Measurements from ENCODE around the gene RC3H1. TPM values are rescaled to one million over a fixed set of nuclear protein-coding genes. Genes with fewer than 3 reads are reported as not detected.

RC3H1 gene
- total and polyA plus RNA-seq, 9 of the 15 experiments (the other 6 are each of a cell fraction or from before 2014, with no cell fraction given) = 2.4 to 31.7 (median 12.4) TPM

DNA sequence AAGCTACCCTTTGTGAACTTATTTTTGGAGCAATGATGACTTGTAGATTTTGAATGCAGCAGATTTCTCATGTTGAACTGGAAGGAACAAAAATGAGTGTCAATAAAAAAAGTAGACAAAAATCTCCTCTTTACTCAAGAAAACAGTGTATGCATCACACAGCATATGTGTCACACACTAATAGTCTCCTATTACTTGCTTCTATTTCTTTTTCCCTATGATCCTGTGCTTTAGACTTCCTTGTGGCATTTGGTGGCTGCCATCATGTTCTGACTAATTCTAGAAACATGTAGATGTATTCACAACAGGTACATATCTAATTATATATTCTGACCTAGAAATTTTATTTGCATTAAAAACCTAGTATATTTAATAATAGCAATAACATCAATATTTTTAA lies 14.3 kb downstream of the RC3H1 start (continued):
- TF ChIP-seq KDM4B (IDR thresholded peaks at IDR 0.05; ENCODE audit: borderline replicate concordance in 2 of 2, low read depth in 1 of 2) = no peak
- no peak for TF ChIP-seq TEAD4 (IDR thresholded peaks at IDR 0.05; ENCODE audit: low read length)
- no peak for TF ChIP-seq TEAD4 (CRISPR knock-in tag; IDR thresholded peaks at IDR 0.05; ENCODE audit: borderline replicate concordance)
- TF ChIP-seq, protein P1, sequence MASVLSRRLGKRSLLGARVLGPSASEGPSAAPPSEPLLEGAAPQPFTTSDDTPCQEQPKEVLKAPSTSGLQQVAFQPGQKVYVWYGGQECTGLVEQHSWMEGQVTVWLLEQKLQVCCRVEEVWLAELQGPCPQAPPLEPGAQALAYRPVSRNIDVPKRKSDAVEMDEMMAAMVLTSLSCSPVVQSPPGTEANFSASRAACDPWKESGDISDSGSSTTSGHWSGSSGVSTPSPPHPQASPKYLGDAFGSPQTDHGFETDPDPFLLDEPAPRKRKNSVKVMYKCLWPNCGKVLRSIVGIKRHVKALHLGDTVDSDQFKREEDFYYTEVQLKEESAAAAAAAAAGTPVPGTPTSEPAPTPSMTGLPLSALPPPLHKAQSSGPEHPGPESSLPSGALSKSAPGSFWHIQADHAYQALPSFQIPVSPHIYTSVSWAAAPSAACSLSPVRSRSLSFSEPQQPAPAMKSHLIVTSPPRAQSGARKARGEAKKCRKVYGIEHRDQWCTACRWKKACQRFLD (CRISPR knock-in tag; IDR thresholded peaks at IDR 0.05) = no peak
- TF ChIP-seq, protein P2, sequence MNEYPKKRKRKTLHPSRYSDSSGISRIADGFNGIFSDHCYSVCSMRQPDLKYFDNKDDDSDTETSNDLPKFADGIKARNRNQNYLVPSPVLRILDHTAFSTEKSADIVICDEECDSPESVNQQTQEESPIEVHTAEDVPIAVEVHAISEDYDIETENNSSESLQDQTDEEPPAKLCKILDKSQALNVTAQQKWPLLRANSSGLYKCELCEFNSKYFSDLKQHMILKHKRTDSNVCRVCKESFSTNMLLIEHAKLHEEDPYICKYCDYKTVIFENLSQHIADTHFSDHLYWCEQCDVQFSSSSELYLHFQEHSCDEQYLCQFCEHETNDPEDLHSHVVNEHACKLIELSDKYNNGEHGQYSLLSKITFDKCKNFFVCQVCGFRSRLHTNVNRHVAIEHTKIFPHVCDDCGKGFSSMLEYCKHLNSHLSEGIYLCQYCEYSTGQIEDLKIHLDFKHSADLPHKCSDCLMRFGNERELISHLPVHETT (CRISPR knock-in tag; conservative IDR thresholded peaks at IDR 0.05 in 1 of 2, IDR thresholded peaks at IDR 0.05 in 1 of 2) = no peak

DNA sequence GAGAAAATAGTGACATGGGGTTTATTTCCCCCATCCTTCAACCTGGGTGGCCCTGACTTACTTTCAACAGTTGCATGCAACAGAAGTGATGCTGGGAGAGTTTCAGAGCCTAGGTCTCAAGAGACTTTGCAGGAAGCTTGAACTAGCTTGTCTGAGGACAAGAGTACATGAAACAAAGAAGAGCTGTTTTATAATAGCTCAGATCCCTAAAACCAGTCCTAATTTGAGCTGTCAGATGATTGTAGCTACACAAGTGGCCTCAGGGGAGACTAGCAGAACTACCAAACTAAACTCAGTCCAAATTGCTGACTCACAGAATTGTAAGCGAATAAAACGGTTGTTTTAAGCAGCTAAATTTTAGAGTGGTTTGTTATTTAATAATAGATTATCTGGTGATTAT lies 17.1 kb downstream of the RC3H1 start:
- Histone ChIP-seq H3K4me2 (ENCODE audit: insufficient read depth, low read length) (no peak overlapping the region), H3K27ac (ENCODE audit: extremely low read depth, low read depth, low read length) (no peak overlapping the region), H3K4me1 (replicated peaks in 1 of 2; ENCODE audit: control insufficient read depth in 2 of 2, insufficient read depth in 2 of 2, low read length in 2 of 2) (peaks cover 3% of the 10 kb centered on the region in 2 experiments; a peak in 3 of 5 replicates), H3K9ac (ENCODE audit: insufficient read depth in 1 of 2, low read depth in 2 of 2, low read length in 2 of 2) (no peak overlapping the region), H3K4me3 (no peak overlapping the region), H3K9me3 (replicated peaks; ENCODE audit: control insufficient read depth, insufficient read depth, low read depth, low read length) (no peaks in the 10 kb centered on the region), H2AFZ (ENCODE audit: low read depth, low read length) (no peak overlapping the region), H3K36me3 (ENCODE audit: control insufficient read depth, insufficient read depth, low read length) (peaks cover 21% of the 10 kb centered on the region; the same call in 2 of the 3 replicates), H3K9me1 (ENCODE audit: control insufficient read depth, insufficient read depth, low read length) (no peaks in the 10 kb centered on the region), H3K27me3 (ENCODE audit: control insufficient read depth in 2 of 2, insufficient read depth in 2 of 2, low read length in 2 of 2) (no peaks in the 10 kb centered on the region), H4K20me1 (replicated peaks; ENCODE audit: control insufficient read depth, insufficient read depth, low read length) (no peaks in the 10 kb centered on the region; the same call in 1 of the 2 replicates), H3K79me2 (ENCODE audit: control insufficient read depth, insufficient read depth, low read length) (peaks cover 82% of the 10 kb centered on the region)
- BruUV-seq (replicated peaks) = no TSS peak
- CTCF ChIA-PET (ENCODE audit: low intra/inter-chr PET ratio) = no interaction called here
- no peak for FAIRE-seq
- DNase-seq (ENCODE audit: extremely low read depth in 1 of 4, low spot score in 3 of 4) = no peak
- 54% methylated on average over 2 of the region's 2 CpGs for WGBS (ENCODE audit: insufficient coverage, low coverage, missing lambda C conversion rate)
- 0 out of 3 replicates have a peak, but pooled peaks have one; percentile 16 for ATAC-seq
- in situ Hi-C loops (cut with MboI) (no loop called here), intact Hi-C loops (cut with micrococcal nuclease) (no loop called here)
- POLR2A ChIA-PET = interaction anchor here (0.6 to 1.5 kb wide), 5 partner anchors 8 to 19 kb away, joined by 3 to 6 read pairs (median 4); partner anchors contain the start of gene RC3H1
- TF ChIP-seq RNF2 (IDR thresholded peaks at IDR 0.05) (no peak), SRSF3 (IDR thresholded peaks at IDR 0.05; ENCODE audit: insufficient read depth, low read length) (no peak), ZNF324 (CRISPR knock-in tag; IDR thresholded peaks at IDR 0.05) (no peak), ZNF23 (CRISPR knock-in tag; IDR thresholded peaks at IDR 0.05) (no peak), C11orf30 (IDR thresholded peaks at IDR 0.05; ENCODE audit: low read depth) (peak; percentile 84), ZNF316 (IDR thresholded peaks at IDR 0.05) (peak; percentile 90), MAFK (IDR thresholded peaks at IDR 0.05; ENCODE audit: low read length) (peak; percentile 53; the same call in 1 of the 2 replicates), POLR2B (IDR thresholded peaks at IDR 0.05; ENCODE audit: low read depth, partially characterized antibody) (no peak), MAFG (tag; conservative IDR thresholded peaks at IDR 0.05) (peak; percentile 72), NFE2 (IDR thresholded peaks at IDR 0.05; ENCODE audit: low read depth) (peak; percentile 29; the same call in 1 of the 2 replicates), MAFF (IDR thresholded peaks at IDR 0.05; ENCODE audit: low read length) (peak; percentile 72)
- TF ChIP-seq, protein P3, sequence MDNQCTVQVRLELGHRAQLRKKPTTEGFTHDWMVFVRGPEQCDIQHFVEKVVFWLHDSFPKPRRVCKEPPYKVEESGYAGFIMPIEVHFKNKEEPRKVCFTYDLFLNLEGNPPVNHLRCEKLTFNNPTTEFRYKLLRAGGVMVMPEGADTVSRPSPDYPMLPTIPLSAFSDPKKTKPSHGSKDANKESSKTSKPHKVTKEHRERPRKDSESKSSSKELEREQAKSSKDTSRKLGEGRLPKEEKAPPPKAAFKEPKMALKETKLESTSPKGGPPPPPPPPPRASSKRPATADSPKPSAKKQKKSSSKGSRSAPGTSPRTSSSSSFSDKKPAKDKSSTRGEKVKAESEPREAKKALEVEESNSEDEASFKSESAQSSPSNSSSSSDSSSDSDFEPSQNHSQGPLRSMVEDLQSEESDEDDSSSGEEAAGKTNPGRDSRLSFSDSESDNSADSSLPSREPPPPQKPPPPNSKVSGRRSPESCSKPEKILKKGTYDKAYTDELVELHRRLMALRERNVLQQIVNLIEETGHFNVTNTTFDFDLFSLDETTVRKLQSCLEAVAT (IDR thresholded peaks at IDR 0.05) = no peak

All from K562 (cell line).